ENCODE data around the gene LRRC8B. TPM values are rescaled to one million over a fixed set of nuclear protein-coding genes. Genes with fewer than 3 reads are reported as not detected.

The LRRC8B gene
- polyA plus RNA-seq, 3 donors = 4.5 to 9.1 (median 7.9) TPM

DNA sequence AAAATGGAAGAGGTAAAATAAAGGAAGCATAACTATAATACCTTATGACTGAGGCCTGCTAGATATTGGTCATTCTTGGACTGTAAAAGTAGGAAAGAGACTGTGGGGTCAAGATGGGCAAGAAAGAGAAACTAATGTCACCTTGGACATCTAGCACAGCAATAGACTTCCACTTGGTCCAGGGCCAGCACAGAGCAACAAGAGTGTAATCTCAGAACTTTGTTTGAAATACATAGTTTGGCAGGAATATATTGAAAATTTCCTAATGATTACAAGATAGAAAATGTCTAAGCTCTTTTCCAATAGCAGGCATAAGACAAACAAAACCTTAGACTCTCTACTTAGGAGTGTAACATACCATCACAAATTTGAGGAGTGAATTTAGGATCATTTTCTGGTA lies 112.9 kb downstream of the LRRC8B start:
- peaks cover 68% of the 10 kb centered on the region for H3K4me1 Mint-ChIP-seq
- peak overlapping the region in 5 of 7 donors; percentile 1 to 84 (median 42) for H3K27ac Mint-ChIP-seq
- Histone ChIP-seq H4K20me1 (ENCODE audit: insufficient read depth, low read length) (peaks cover 83% of the 10 kb centered on the region), H3K27me3 (ENCODE audit: control insufficient read depth in 2 of 2, insufficient read depth in 2 of 2, low read length in 2 of 2) (no peaks in the 10 kb centered on the region), H2AFZ (ENCODE audit: insufficient read depth, low read depth, low read length, poor library complexity, severe bottlenecking) (no peak overlapping the region), H3K9me3 (replicated peaks in 1 of 2; ENCODE audit: control insufficient read depth in 1 of 2, insufficient read depth in 1 of 2, low read length in 2 of 2) (no peaks in the 10 kb centered on the region), H3K4me3 (replicated peaks in 1 of 3; ENCODE audit: low read depth in 2 of 3, low read length in 3 of 3) (no peak overlapping the region), H3K36me3 (replicated peaks in 1 of 2; ENCODE audit: control insufficient read depth in 1 of 2, insufficient read depth in 2 of 2, low read length in 2 of 2) (no peaks in the 10 kb centered on the region), H3K4me2 (replicated peaks; ENCODE audit: extremely low read depth, low read length, poor library complexity, severe bottlenecking) (no peak overlapping the region), H3K4me1 (ENCODE audit: control insufficient read depth in 1 of 2, insufficient read depth in 2 of 2, low read length in 2 of 2) (peaks cover 52 to 81% of the 10 kb centered on the region in 2 donors), H3K9ac (ENCODE audit: insufficient read depth, low read length, poor library complexity, severe bottlenecking) (no peak overlapping the region), H3K79me2 (ENCODE audit: insufficient read depth, low read length) (peaks cover 97% of the 10 kb centered on the region), H3K27ac (ENCODE audit: low read depth in 1 of 2, low read length in 2 of 2) (peak overlapping the region in 1 of 2 donors; percentile 76)
- H3K36me3 Mint-ChIP-seq = peaks cover 3 to 6% of the 10 kb centered on the region in 2 donors
- no peak overlapping the region for H3K4me3 Mint-ChIP-seq
- no peak for TF ChIP-seq CTCF (IDR thresholded peaks at IDR 0.05)
- no peaks in the 10 kb centered on the region for H3K9me3 Mint-ChIP-seq
- no peak for DNase-seq
- no peaks in the 10 kb centered on the region for H3K27me3 Mint-ChIP-seq (ENCODE audit: low read depth in 3 of 3)
- intact Hi-C loops (cut with micrococcal nuclease) = loop anchor here (10.0 kb wide), 1 partner anchor 357 kb away; the partner anchor contains the start of gene ZNF326 (in 2 of the 2)

DNA sequence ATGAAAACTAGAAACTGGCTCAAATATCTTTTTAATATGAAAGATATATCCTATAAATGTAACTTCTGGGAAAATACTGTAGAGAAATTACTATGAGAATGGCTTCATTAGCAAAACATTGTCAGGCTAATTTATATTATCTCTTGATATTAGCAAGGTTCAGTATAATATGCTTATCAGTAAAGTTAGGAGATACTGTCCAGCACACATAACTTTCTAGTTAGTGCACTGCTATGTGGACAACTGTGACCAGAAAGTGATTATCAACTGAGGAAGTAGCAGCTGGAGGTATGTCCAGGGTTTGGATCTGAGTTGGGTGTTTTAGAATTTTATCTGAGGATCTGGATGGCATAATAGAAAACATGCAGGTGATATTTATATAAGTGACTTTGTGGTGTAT lies 115.8 kb downstream of the LRRC8B start:
- Histone ChIP-seq H4K20me1 (ENCODE audit: insufficient read depth, low read length) (peaks cover 92% of the 10 kb centered on the region), H2AFZ (ENCODE audit: insufficient read depth, low read depth, low read length, poor library complexity, severe bottlenecking) (no peak overlapping the region), H3K27ac (ENCODE audit: low read depth in 1 of 2, low read length in 2 of 2) (peak overlapping the region in 1 of 2 donors; percentile 32), H3K9me3 (replicated peaks in 1 of 2; ENCODE audit: control insufficient read depth in 1 of 2, insufficient read depth in 1 of 2, low read length in 2 of 2) (no peaks in the 10 kb centered on the region), H3K4me1 (ENCODE audit: control insufficient read depth in 1 of 2, insufficient read depth in 2 of 2, low read length in 2 of 2) (peaks cover 45 to 68% of the 10 kb centered on the region in 2 donors), H3K27me3 (ENCODE audit: control insufficient read depth in 2 of 2, insufficient read depth in 2 of 2, low read length in 2 of 2) (no peaks in the 10 kb centered on the region), H3K9ac (ENCODE audit: insufficient read depth, low read length, poor library complexity, severe bottlenecking) (no peak overlapping the region), H3K4me3 (replicated peaks in 1 of 3; ENCODE audit: low read depth in 2 of 3, low read length in 3 of 3) (no peak overlapping the region), H3K4me2 (replicated peaks; ENCODE audit: extremely low read depth, low read length, poor library complexity, severe bottlenecking) (no peak overlapping the region), H3K79me2 (ENCODE audit: insufficient read depth, low read length) (peaks cover 100% of the 10 kb centered on the region), H3K36me3 (replicated peaks in 1 of 2; ENCODE audit: control insufficient read depth in 1 of 2, insufficient read depth in 2 of 2, low read length in 2 of 2) (no peaks in the 10 kb centered on the region)
- no peak overlapping the region for H3K4me3 Mint-ChIP-seq
- peaks cover 67% of the 10 kb centered on the region for H3K4me1 Mint-ChIP-seq
- H3K36me3 Mint-ChIP-seq = peaks cover 12 to 13% of the 10 kb centered on the region in 2 donors
- H3K27ac Mint-ChIP-seq = peak overlapping the region in 4 of 7 donors; percentile 55 to 68 (median 60)
- DNase-seq = no peak
- peaks cover 0 to 6% (median 3%) of the 10 kb centered on the region in 7 donors for H3K9me3 Mint-ChIP-seq
- intact Hi-C loops (cut with micrococcal nuclease) = no loop called here
- no peak for TF ChIP-seq CTCF (IDR thresholded peaks at IDR 0.05)
- no peaks in the 10 kb centered on the region for H3K27me3 Mint-ChIP-seq (ENCODE audit: low read depth in 3 of 3)
